ENCODE data around the gene SULT1A2. TPM values are rescaled to one million over a fixed set of nuclear protein-coding genes. Genes with fewer than 3 reads are reported as not detected.

SULT1A2 gene
- total and polyA plus RNA-seq, 2 of the 13 experiments (the other 11 are each of a cell fraction or from before 2014, with no cell fraction given) = 33.0 to 34.2 TPM

- TF ChIP-seq USF2 (IDR thresholded peaks at IDR 0.05; ENCODE audit: low read depth, low read length) = no peak
- no peak; the same call in 1 of the 2 replicates for TF ChIP-seq USF2 (CRISPR knock-in tag; IDR thresholded peaks at IDR 0.05; ENCODE audit: borderline replicate concordance)
- TF ChIP-seq TMF1 (CRISPR knock-in tag; IDR thresholded peaks at IDR 0.05; ENCODE audit: low read depth) = no peak
- no peak for TF ChIP-seq TRIM24 (CRISPR knock-in tag; IDR thresholded peaks at IDR 0.05)
- 0 out of 2 replicates have a peak, but pooled peaks have one; percentile 6 for TF ChIP-seq HMG20A (CRISPR knock-in tag; IDR thresholded peaks at IDR 0.05; ENCODE audit: borderline replicate concordance)
- no peak; the same call in 1 of the 2 replicates for TF ChIP-seq ZNF235 (CRISPR knock-in tag; IDR thresholded peaks at IDR 0.05; ENCODE audit: borderline replicate concordance)
- 0 out of 2 replicates have a peak, but pooled peaks have one; percentile 81 for TF ChIP-seq HINFP (CRISPR knock-in tag; IDR thresholded peaks at IDR 0.05; ENCODE audit: low read depth)
- TF ChIP-seq BCL6 (CRISPR knock-in tag; IDR thresholded peaks at IDR 0.05) = peak; percentile 31
- peak; percentile 74; the same call in 1 of the 2 replicates for TF ChIP-seq ZNF550 (CRISPR knock-in tag; IDR thresholded peaks at IDR 0.05; ENCODE audit: borderline replicate concordance)
- TF ChIP-seq TAF1 (CRISPR knock-in tag; IDR thresholded peaks at IDR 0.05) = peak; percentile 85
- no peak for TF ChIP-seq ZNF326 (CRISPR knock-in tag; IDR thresholded peaks at IDR 0.05; ENCODE audit: borderline replicate concordance)
- TF ChIP-seq TEF (CRISPR knock-in tag; IDR thresholded peaks at IDR 0.05) = no peak
- TF ChIP-seq ZNF512 (CRISPR knock-in tag; IDR thresholded peaks at IDR 0.05) = 0 out of 2 replicates have a peak, but pooled peaks have one; percentile 23
- TF ChIP-seq MXI1 (IDR thresholded peaks at IDR 0.05; ENCODE audit: borderline replicate concordance, low read depth, low read length) = peak; percentile 56; the same call in 1 of the 3 replicates
- no peak for TF ChIP-seq TAF15 (IDR thresholded peaks at IDR 0.05; ENCODE audit: low read depth, low read length, poor library complexity, severe bottlenecking)
- no peak for TF ChIP-seq ZNF549 (CRISPR knock-in tag; IDR thresholded peaks at IDR 0.05)
- TF ChIP-seq REST (IDR thresholded peaks at IDR 0.05; ENCODE audit: borderline replicate concordance in 1 of 2, low read depth in 1 of 2, low read length in 2 of 2) = no peak
Measured at GRCh38 chr16:28609631-28610594, 13.1 kb upstream of the SULT1A2 start, which contains the start of gene SULT1A1 (continued).
